ENCODE data around the gene CFAP97D1.

- no peak for TF ChIP-seq POLR2A (IDR thresholded peaks at IDR 0.05)
- no peak for TF ChIP-seq CTCF (IDR thresholded peaks at IDR 0.05)
- no peak for TF ChIP-seq EP300 (IDR thresholded peaks at IDR 0.05; ENCODE audit: low read depth)
- TF ChIP-seq POLR2AphosphoS5 (IDR thresholded peaks at IDR 0.05): no peak
These were observed 33.2 kb downstream of the CFAP97D1 start for GRCh38 chr17:43813386-43813785.

Measured in transverse colon (tissue), 4 donors.